ENCODE measurements around the gene KPNA6. TPM values are rescaled to one million over a fixed set of nuclear protein-coding genes. Genes with fewer than 3 reads are reported as not detected.

The KPNA6 gene
- total RNA-seq, 1 donor from 2014 or later, result 95.3 TPM

DNA sequence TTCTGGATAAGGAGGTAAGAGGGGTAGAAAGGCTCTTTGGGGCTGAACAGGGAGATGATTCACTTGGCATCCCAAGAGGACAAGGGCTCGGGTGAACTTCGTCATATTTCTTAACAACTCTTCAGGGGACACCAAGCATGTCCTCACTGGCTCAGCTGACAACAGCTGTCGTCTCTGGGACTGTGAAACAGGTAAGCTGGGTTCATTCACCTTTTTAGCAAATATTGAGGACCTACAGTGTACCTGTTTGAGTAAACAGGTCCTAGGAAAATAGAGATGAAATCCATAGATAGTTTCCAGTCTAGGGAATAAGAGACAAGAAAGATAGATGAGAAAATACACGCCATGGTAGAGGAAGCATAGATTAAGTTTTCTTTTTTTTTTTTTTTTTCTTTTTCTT, 116.4 kb downstream of the KPNA6 start:
- no peaks in the 10 kb centered on the region for H3K9me3 Mint-ChIP-seq (ENCODE audit: unreplicated experiment)
- peaks cover 23% of the 10 kb centered on the region for H3K36me3 Mint-ChIP-seq (ENCODE audit: low read depth, unreplicated experiment)
- peak overlapping the region; percentile 79 for H3K4me3 Mint-ChIP-seq (ENCODE audit: unreplicated experiment)
- peaks cover 4% of the 10 kb centered on the region for H3K27me3 Mint-ChIP-seq (ENCODE audit: unreplicated experiment)
- peak overlapping the region; percentile 89 for H3K27ac Mint-ChIP-seq (ENCODE audit: unreplicated experiment)
- DNase-seq (ENCODE audit: low spot score), result no peak
- TF ChIP-seq, protein P1, sequence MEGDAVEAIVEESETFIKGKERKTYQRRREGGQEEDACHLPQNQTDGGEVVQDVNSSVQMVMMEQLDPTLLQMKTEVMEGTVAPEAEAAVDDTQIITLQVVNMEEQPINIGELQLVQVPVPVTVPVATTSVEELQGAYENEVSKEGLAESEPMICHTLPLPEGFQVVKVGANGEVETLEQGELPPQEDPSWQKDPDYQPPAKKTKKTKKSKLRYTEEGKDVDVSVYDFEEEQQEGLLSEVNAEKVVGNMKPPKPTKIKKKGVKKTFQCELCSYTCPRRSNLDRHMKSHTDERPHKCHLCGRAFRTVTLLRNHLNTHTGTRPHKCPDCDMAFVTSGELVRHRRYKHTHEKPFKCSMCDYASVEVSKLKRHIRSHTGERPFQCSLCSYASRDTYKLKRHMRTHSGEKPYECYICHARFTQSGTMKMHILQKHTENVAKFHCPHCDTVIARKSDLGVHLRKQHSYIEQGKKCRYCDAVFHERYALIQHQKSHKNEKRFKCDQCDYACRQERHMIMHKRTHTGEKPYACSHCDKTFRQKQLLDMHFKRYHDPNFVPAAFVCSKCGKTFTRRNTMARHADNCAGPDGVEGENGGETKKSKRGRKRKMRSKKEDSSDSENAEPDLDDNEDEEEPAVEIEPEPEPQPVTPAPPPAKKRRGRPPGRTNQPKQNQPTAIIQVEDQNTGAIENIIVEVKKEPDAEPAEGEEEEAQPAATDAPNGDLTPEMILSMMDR (IDR thresholded peaks at IDR 0.05; ENCODE audit: unreplicated experiment), result no peak
- H3K4me1 Mint-ChIP-seq (ENCODE audit: unreplicated experiment), result peaks cover 16% of the 10 kb centered on the region

Small RNA genes lying within 50 kb of the gene (microRNA-seq; reads per million reads assigned to microRNA genes)
- gene MIR5585 (ENCODE audit: unreplicated experiment), result not detected

Other genes starting within 250 kb of the KPNA6 start
- 162 TPM for gene PTP4A2, start 169.7 kb upstream of the KPNA6 start, total RNA-seq (ENCODE audit: unreplicated experiment)
- 203 TPM for gene KHDRBS1, start 94.2 kb upstream of the KPNA6 start, total RNA-seq (ENCODE audit: unreplicated experiment)
- 26.9 TPM for gene TMEM39B, start 35.1 kb upstream of the KPNA6 start, total RNA-seq (ENCODE audit: unreplicated experiment)
- gene TXLNA, start 71.6 kb downstream of the KPNA6 start, total RNA-seq (ENCODE audit: unreplicated experiment), result 65.3 TPM
- 22.9 TPM for gene CCDC28B, start 92.5 kb downstream of the KPNA6 start, total RNA-seq (ENCODE audit: unreplicated experiment)
- 1.9 TPM for gene IQCC, start 97.6 kb downstream of the KPNA6 start, total RNA-seq (ENCODE audit: unreplicated experiment)
- not detected for gene DCDC2B, start 101.0 kb downstream of the KPNA6 start, total RNA-seq (ENCODE audit: unreplicated experiment)
- gene TMEM234, start 114.3 kb downstream of the KPNA6 start, total RNA-seq (ENCODE audit: unreplicated experiment), result 23.2 TPM
- gene EIF3I, start 114.4 kb downstream of the KPNA6 start, total RNA-seq (ENCODE audit: unreplicated experiment), result 174 TPM
- 1.4 TPM for gene FAM167B, start 139.2 kb downstream of the KPNA6 start, total RNA-seq (ENCODE audit: unreplicated experiment)
- gene LCK, start 143.2 kb downstream of the KPNA6 start, total RNA-seq (ENCODE audit: unreplicated experiment), result 1.1 TPM
- 143 TPM for gene HDAC1, start 184.0 kb downstream of the KPNA6 start, total RNA-seq (ENCODE audit: unreplicated experiment)
- 730 TPM for gene MARCKSL1, start 228.2 kb downstream of the KPNA6 start, total RNA-seq (ENCODE audit: unreplicated experiment)

Measured in endothelial cell (in vitro differentiated cells).